ENCODE data around the gene ZFAND2A. TPM values are rescaled to one million over a fixed set of nuclear protein-coding genes. Genes with fewer than 3 reads are reported as not detected.
"Not testable (repeated sequence)": the region's sequence is repeated elsewhere in the genome, so short reads cannot be mapped to it uniquely, and the experiment has no call there.

The ZFAND2A gene
- total and polyA plus RNA-seq, 2 of the 8 experiments (the other 6 are each of a cell fraction or from before 2014, with no cell fraction given): 16.6 to 20.3 TPM

GRCh38 chr7:1159231-1159630 is 765 bp downstream of the ZFAND2A start:
- peak overlapping the region; percentile 11; the same call in 1 of the 2 replicates for H4K8ac ChIP-seq (ENCODE audit: extremely low read depth, insufficient read depth, low read length)
- H3K4me2 ChIP-seq (ENCODE audit: insufficient read depth in 1 of 2, low read depth in 2 of 2, low read length in 2 of 2): peak overlapping the region; percentile 69 to 80
- H3K56ac ChIP-seq (replicated peaks; ENCODE audit: insufficient read length, low read depth, low read length); H4K20me1 ChIP-seq (replicated peaks in 1 of 2; ENCODE audit: control insufficient read depth in 1 of 2, insufficient read depth in 2 of 2, low read length in 2 of 2); H3K9me3 ChIP-seq (ENCODE audit: insufficient read depth in 2 of 2, low read depth in 1 of 2, low read length in 1 of 2); H3K27ac ChIP-seq (ENCODE audit: low read depth, low read length); H2AK5ac ChIP-seq (ENCODE audit: low read depth, low read length); H3K4me1 ChIP-seq (replicated peaks in 1 of 4; ENCODE audit: control insufficient read depth in 3 of 4, insufficient read depth in 4 of 4, low read length in 3 of 4); H4K91ac ChIP-seq (replicated peaks; ENCODE audit: insufficient read length, low read length); H3K27me3 ChIP-seq (replicated peaks in 1 of 4; ENCODE audit: control insufficient read depth in 3 of 4, extremely low read depth in 1 of 4, insufficient read depth in 3 of 4, low read length in 3 of 4); FAIRE-seq; H4K5ac ChIP-seq (ENCODE audit: insufficient read length, low read depth, low read length); H3K18ac ChIP-seq (ENCODE audit: extremely low read depth, low read length); H2BK20ac ChIP-seq (ENCODE audit: low read length); H2BK12ac ChIP-seq (ENCODE audit: low read depth, low read length); DNase-seq (ENCODE audit: low read depth in 1 of 2, low spot score in 2 of 2); H3K14ac ChIP-seq (ENCODE audit: insufficient read length); H2BK5ac ChIP-seq (ENCODE audit: low read depth, low read length); H2BK15ac ChIP-seq (ENCODE audit: low read length); H2BK120ac ChIP-seq (replicated peaks; ENCODE audit: low read depth, low read length); H3K4ac ChIP-seq (replicated peaks; ENCODE audit: insufficient read length, low read depth, low read length); H3K23ac ChIP-seq (ENCODE audit: insufficient read length); H2AFZ ChIP-seq (ENCODE audit: low read length); H3K23me2 ChIP-seq (ENCODE audit: low read depth, low read length): not testable (repeated sequence)
- peak overlapping the region; percentile 45 to 97 (median 52) for H3K4me3 ChIP-seq (ENCODE audit: extremely low read depth in 1 of 4, insufficient read depth in 2 of 4, low read depth in 3 of 4, low read length in 4 of 4)
- H3K79me1 ChIP-seq (ENCODE audit: low read depth, low read length): peaks cover 10% of the 10 kb centered on the region
- POLR2A ChIA-PET (ENCODE audit: partially characterized antibody): interaction anchor here (1.0 kb wide), 1 partner anchor 10 kb away, joined by 3 read pairs; no protein-coding TSS in a partner anchor
- H3K9ac ChIP-seq (replicated peaks in 1 of 4; ENCODE audit: extremely low read depth in 1 of 4, low read depth in 3 of 4, low read length in 3 of 4): peak overlapping the region in 1 of 4 experiments; percentile 32; a peak in 2 of 7 replicates
- 33% methylated on average over 12 of the region's 26 CpGs; no CpG with 5 or more reads in 1 of the 2 experiments for WGBS, 2 experiments (ENCODE audit: extremely low coverage in 1 of 2, insufficient coverage in 1 of 2, insufficient read length in 1 of 2, insufficient replicate concordance in 2 of 2, low coverage in 1 of 2, low lambda C conversion rate in 2 of 2, missing lambda C conversion rate in 1 of 2)
- peaks cover 2 to 13% (median 6%) of the 10 kb centered on the region in 4 experiments; a peak in 6 of 8 replicates for H3K36me3 ChIP-seq (ENCODE audit: control insufficient read depth in 2 of 4, insufficient read depth in 4 of 4, low read length in 3 of 4)
- peaks cover 8 to 16% of the 10 kb centered on the region in 2 experiments; a peak in 3 of 4 replicates for H3K79me2 ChIP-seq (ENCODE audit: control insufficient read depth in 1 of 2, insufficient read depth in 2 of 2, low read length in 2 of 2)
- CTCF ChIA-PET (ENCODE audit: partially characterized antibody): interaction anchor here (1.0 to 3.1 kb wide), 6 partner anchors 9 to 33 kb away, joined by 3 to 11 read pairs (median 4); no protein-coding TSS in a partner anchor
